BE2C (cell line): ENCODE results near the gene PIGQ.

Experiments
- DNase-seq: peaks from one replicate; pipeline ENCODE4 v3.0.0-alpha.2; 2020
- H3K27me3 ChIP-seq: fragments of 250-450 bp; sonication (Bioruptor Pico); 2 replicates; pipeline ENCODE4 v1.5.1; 2020; ENCODE audit warnings: mild to moderate bottlenecking
- H3K36me3 ChIP-seq: fragments of 250-450 bp; sonication (Bioruptor Pico); 2 replicates; pipeline ENCODE4 v1.5.1; 2020; ENCODE audit warnings: mild to moderate bottlenecking
- H3K4me1 ChIP-seq: fragments of 250-450 bp; sonication (Bioruptor Pico); 2 replicates; pipeline ENCODE4 v1.5.1; 2020
- H3K4me3 ChIP-seq: 2 replicates; pipeline ENCODE4 v1.5.1; 2011; ENCODE audit warnings: low read depth, low read length
- H3K9me3 ChIP-seq: fragments of 250-450 bp; sonication (Bioruptor Pico); 2 replicates; pipeline ENCODE4 v1.5.1; 2020
- TF ChIP-seq, protein P1 (sequence below): IDR thresholded peaks from 2 replicates; pipeline ENCODE4 v1.5.1; 2012; ENCODE audit warnings: mild to moderate bottlenecking, low read depth, low read length

PIGQ gene

DNA sequence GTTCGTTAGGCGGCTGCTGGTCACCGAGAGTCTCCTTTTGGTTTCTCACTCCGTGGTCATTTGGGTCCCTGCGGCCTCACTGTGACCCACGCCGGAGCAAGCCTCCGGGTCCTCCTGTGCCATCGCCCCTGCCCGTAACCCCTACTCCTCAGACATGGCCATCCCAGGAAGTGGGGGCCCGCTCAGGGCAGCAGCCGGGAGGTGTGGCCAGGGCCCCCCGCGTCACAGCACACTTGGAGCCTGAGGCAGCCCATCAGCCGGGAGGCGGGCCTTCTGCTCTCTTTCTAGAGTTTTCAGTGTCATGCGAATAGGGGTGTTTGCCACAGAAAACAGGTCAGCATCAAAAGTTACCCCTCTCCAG lies 53.1 kb downstream of the PIGQ start:
- peaks cover 4% of the 10 kb centered on the region; the same call in 1 of the 2 replicates for H3K27me3 ChIP-seq
- no peaks in the 10 kb centered on the region for H3K9me3 ChIP-seq
- peaks cover 25% of the 10 kb centered on the region for H3K4me1 ChIP-seq
- no peak overlapping the region for H3K4me3 ChIP-seq
- no peak for DNase-seq
- no peaks in the 10 kb centered on the region; the same call in 1 of the 2 replicates for H3K36me3 ChIP-seq
- TF ChIP-seq, protein P1, sequence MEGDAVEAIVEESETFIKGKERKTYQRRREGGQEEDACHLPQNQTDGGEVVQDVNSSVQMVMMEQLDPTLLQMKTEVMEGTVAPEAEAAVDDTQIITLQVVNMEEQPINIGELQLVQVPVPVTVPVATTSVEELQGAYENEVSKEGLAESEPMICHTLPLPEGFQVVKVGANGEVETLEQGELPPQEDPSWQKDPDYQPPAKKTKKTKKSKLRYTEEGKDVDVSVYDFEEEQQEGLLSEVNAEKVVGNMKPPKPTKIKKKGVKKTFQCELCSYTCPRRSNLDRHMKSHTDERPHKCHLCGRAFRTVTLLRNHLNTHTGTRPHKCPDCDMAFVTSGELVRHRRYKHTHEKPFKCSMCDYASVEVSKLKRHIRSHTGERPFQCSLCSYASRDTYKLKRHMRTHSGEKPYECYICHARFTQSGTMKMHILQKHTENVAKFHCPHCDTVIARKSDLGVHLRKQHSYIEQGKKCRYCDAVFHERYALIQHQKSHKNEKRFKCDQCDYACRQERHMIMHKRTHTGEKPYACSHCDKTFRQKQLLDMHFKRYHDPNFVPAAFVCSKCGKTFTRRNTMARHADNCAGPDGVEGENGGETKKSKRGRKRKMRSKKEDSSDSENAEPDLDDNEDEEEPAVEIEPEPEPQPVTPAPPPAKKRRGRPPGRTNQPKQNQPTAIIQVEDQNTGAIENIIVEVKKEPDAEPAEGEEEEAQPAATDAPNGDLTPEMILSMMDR = no peak

DNA sequence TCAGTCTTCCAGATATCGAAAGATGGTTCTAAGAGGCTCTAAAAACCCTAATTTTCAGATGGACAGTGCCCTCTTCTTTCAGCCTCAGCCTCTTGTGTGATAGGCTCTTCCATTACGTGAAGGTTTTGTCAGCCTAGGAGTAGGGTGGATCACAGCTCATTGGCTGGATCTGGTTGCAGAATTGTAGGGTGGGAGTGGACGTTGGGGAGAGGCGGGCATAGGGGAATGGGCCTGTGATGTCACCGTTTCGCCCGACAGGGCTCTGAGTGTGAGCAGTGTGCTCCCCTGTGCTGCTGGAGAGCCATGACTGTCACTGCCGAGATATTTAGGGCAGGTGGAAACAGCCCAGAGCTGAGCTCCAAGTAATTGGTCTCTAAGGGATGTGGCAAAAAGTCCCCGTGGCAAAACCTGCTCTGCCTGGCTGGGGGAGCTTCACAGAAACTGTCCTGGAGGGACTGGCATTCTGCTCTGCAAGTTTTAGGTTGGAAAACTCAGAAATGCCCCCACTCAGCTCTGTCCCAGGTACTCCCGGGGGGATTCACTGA lies 54.8 kb downstream of the PIGQ start:
- Histone ChIP-seq H3K36me3 (no peaks in the 10 kb centered on the region; the same call in 1 of the 2 replicates), H3K4me1 (peaks cover 30% of the 10 kb centered on the region), H3K4me3 (no peak overlapping the region), H3K27me3 (peaks cover 4% of the 10 kb centered on the region; the same call in 1 of the 2 replicates), H3K9me3 (no peaks in the 10 kb centered on the region)
- TF ChIP-seq, protein P1 = no peak
- peak; percentile 18 for DNase-seq

GRCh38 chr16:625117-625976 lies 55.6 kb downstream of the PIGQ start:
- Histone ChIP-seq H3K36me3 (no peaks in the 10 kb centered on the region; the same call in 1 of the 2 replicates), H3K4me1 (peaks cover 36% of the 10 kb centered on the region), H3K27me3 (peaks cover 4% of the 10 kb centered on the region; the same call in 1 of the 2 replicates), H3K4me3 (no peak overlapping the region), H3K9me3 (no peaks in the 10 kb centered on the region)
- DNase-seq = no peak
- TF ChIP-seq, protein P1 = no peak

- H3K36me3 ChIP-seq = no peaks in the 10 kb centered on the region; the same call in 1 of the 2 replicates
- DNase-seq = no peak
- TF ChIP-seq, protein P1 = no peak
- H3K9me3 ChIP-seq = no peaks in the 10 kb centered on the region
- H3K27me3 ChIP-seq = peaks cover 4% of the 10 kb centered on the region; the same call in 1 of the 2 replicates
- no peak overlapping the region for H3K4me3 ChIP-seq
- H3K4me1 ChIP-seq = peaks cover 45% of the 10 kb centered on the region
These were observed 56.4 kb downstream of the PIGQ start for GRCh38 chr16:625977-626765.

DNA sequence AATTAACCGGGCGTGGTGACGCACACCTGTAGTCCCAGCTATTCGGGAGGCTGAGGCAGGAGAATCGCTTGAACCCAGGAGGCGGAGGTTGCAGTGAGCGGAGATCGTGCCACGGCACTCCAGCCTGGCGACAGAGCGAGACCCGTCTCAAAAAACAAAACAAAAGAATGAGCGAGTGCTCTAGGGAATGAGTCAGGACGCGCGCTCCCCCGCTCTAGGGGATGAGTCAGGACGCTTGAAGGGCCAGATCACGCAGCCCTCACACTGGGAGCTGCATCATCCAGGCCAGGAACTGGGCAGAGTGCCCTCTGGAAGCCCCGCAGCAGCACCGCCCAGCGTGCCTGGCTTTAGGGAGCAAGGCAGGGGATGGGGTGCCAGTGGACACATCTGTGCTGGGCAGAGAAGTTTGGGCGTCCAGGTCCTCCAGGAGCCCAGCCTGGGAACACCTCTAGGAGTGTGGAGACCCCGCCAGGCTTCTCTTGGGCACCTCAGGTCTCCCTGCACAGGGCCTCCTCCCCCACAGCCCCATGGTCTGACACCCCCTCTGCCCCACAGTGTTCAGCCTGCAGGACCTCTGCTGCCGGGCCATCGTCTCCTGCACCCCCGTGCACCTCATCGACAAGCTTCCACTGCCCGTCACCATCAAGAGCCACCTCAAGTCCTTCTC lies 57.2 kb downstream of the PIGQ start:
- H3K36me3 ChIP-seq = no peaks in the 10 kb centered on the region; the same call in 1 of the 2 replicates
- peak; percentile 33 for DNase-seq
- no peaks in the 10 kb centered on the region for H3K27me3 ChIP-seq
- H3K4me1 ChIP-seq = peaks cover 38% of the 10 kb centered on the region
- TF ChIP-seq, protein P1 = no peak
- no peak overlapping the region for H3K4me3 ChIP-seq
- H3K9me3 ChIP-seq = no peaks in the 10 kb centered on the region
